ENCODE results near the gene MAPRE2.

Gene MAPRE2

DNA sequence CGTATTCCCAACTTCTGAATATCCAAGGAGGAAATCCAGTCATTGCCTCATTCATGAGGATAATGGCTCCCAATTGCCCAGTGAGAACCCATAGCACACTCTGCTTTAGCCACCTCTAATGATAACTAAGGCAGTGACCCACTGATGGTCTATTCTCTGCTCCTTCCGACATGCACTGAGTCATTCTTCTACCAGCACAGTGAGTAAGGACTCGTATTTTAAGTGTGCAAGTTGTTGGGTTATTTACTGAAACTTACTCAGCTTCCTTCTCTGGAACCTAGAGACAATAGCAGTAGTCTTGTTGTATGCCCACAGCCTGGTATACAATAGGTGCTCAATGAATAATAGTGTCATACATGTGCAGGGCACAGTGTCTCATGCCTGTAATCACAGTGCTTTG, 118.6 kb downstream of the MAPRE2 start:
- no peaks in the 10 kb centered on the region for H3K36me3 ChIP-seq (ENCODE audit: insufficient read depth, low read length)
- no peaks in the 10 kb centered on the region for H3K9me3 ChIP-seq (ENCODE audit: low read length)
- H3K79me2 ChIP-seq (ENCODE audit: insufficient read depth, low read length) = no peaks in the 10 kb centered on the region
- H3K9ac ChIP-seq (ENCODE audit: low read length) = no peak overlapping the region
- H3K4me1 ChIP-seq (ENCODE audit: insufficient read depth, low read length, severe bottlenecking) = peaks cover 14% of the 10 kb centered on the region
- no peak for TF ChIP-seq EZH2 (IDR thresholded peaks at IDR 0.05; ENCODE audit: borderline replicate concordance, low read length)
- TF ChIP-seq, protein P1, sequence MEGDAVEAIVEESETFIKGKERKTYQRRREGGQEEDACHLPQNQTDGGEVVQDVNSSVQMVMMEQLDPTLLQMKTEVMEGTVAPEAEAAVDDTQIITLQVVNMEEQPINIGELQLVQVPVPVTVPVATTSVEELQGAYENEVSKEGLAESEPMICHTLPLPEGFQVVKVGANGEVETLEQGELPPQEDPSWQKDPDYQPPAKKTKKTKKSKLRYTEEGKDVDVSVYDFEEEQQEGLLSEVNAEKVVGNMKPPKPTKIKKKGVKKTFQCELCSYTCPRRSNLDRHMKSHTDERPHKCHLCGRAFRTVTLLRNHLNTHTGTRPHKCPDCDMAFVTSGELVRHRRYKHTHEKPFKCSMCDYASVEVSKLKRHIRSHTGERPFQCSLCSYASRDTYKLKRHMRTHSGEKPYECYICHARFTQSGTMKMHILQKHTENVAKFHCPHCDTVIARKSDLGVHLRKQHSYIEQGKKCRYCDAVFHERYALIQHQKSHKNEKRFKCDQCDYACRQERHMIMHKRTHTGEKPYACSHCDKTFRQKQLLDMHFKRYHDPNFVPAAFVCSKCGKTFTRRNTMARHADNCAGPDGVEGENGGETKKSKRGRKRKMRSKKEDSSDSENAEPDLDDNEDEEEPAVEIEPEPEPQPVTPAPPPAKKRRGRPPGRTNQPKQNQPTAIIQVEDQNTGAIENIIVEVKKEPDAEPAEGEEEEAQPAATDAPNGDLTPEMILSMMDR (IDR thresholded peaks at IDR 0.05; ENCODE audit: low read length) = no peak
- no peaks in the 10 kb centered on the region for H4K20me1 ChIP-seq (ENCODE audit: insufficient read depth, low read length)
- H3K27me3 ChIP-seq (ENCODE audit: insufficient read depth, low read length) = no peaks in the 10 kb centered on the region
- H3K27ac ChIP-seq (ENCODE audit: low read depth, low read length, poor library complexity, severe bottlenecking) = no peak overlapping the region
- no peaks in the 10 kb centered on the region for H3K9me2 ChIP-seq (ENCODE audit: low read depth, low read length)
- H3K4me3 ChIP-seq (ENCODE audit: low read depth, low read length, poor library complexity, severe bottlenecking) = no peak overlapping the region
- no peaks in the 10 kb centered on the region for H3F3A ChIP-seq (ENCODE audit: insufficient read depth, low read length)
- H3K4me2 ChIP-seq (ENCODE audit: low read length) = no peak overlapping the region
- H2AFZ ChIP-seq (ENCODE audit: low read length) = no peak overlapping the region

DNA sequence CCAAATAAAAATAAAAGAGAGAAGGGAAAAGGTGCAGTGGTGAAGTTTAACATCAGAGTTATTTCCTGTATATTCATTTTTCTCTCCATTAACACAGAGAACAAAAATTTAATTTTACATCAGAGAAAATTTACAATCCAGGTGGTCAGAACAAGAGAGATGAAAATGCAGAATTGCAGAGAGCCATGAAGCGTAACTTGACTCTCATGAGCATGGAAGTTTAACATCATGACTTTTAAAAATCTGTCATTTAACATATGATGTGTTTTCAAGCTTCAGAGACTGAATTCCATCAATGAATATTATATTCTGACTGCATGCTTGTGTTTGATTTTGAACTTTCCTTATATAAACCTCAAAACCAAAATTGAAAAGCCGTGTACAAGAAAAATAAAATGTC, 120.3 kb downstream of the MAPRE2 start:
- no peaks in the 10 kb centered on the region for H3K9me2 ChIP-seq (ENCODE audit: low read depth, low read length)
- no peak overlapping the region for H2AFZ ChIP-seq (ENCODE audit: low read length)
- no peak overlapping the region for H3K9ac ChIP-seq (ENCODE audit: low read length)
- no peaks in the 10 kb centered on the region for H3F3A ChIP-seq (ENCODE audit: insufficient read depth, low read length)
- no peak overlapping the region for H3K4me3 ChIP-seq (ENCODE audit: low read depth, low read length, poor library complexity, severe bottlenecking)
- no peak overlapping the region for H3K27ac ChIP-seq (ENCODE audit: low read depth, low read length, poor library complexity, severe bottlenecking)
- H3K36me3 ChIP-seq (ENCODE audit: insufficient read depth, low read length) = no peaks in the 10 kb centered on the region
- H3K9me3 ChIP-seq (ENCODE audit: low read length) = no peaks in the 10 kb centered on the region
- H3K79me2 ChIP-seq (ENCODE audit: insufficient read depth, low read length) = no peaks in the 10 kb centered on the region
- no peaks in the 10 kb centered on the region for H4K20me1 ChIP-seq (ENCODE audit: insufficient read depth, low read length)
- TF ChIP-seq EZH2 (IDR thresholded peaks at IDR 0.05; ENCODE audit: borderline replicate concordance, low read length) = no peak
- TF ChIP-seq, protein P1 (IDR thresholded peaks at IDR 0.05; ENCODE audit: low read length) = no peak
- H3K4me2 ChIP-seq (ENCODE audit: low read length) = no peak overlapping the region
- peaks cover 14% of the 10 kb centered on the region for H3K4me1 ChIP-seq (ENCODE audit: insufficient read depth, low read length, severe bottlenecking)
- H3K27me3 ChIP-seq (ENCODE audit: insufficient read depth, low read length) = no peaks in the 10 kb centered on the region

DNA sequence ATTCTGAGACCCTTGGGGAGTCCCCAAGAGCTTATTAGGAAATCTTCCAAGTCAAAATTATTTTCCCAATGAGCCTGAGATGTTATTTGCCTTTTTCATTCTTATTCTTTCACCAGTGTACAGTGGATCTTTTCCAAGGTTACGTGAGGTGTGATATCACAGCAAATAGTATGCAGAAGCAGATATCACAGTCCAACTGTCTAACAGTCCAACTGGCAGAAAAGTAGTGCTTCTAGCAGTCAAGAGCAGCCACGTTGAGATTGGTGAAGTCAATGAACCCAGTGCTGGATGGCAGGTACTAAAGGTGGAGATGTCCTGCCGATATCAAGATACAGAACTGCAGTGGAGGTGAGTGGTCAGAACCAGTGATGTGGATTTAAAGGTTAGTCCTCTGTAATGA, 120.7 kb downstream of the MAPRE2 start:
- Histone ChIP-seq H3K27ac (ENCODE audit: low read depth, low read length, poor library complexity, severe bottlenecking) (no peak overlapping the region), H3K4me1 (ENCODE audit: insufficient read depth, low read length, severe bottlenecking) (peaks cover 14% of the 10 kb centered on the region), H3K9me3 (ENCODE audit: low read length) (no peaks in the 10 kb centered on the region), H3K9ac (ENCODE audit: low read length) (no peak overlapping the region), H3K79me2 (ENCODE audit: insufficient read depth, low read length) (no peaks in the 10 kb centered on the region), H3K4me3 (ENCODE audit: low read depth, low read length, poor library complexity, severe bottlenecking) (no peak overlapping the region), H3F3A (ENCODE audit: insufficient read depth, low read length) (no peaks in the 10 kb centered on the region), H4K20me1 (ENCODE audit: insufficient read depth, low read length) (no peaks in the 10 kb centered on the region), H3K4me2 (ENCODE audit: low read length) (no peak overlapping the region), H3K27me3 (ENCODE audit: insufficient read depth, low read length) (no peaks in the 10 kb centered on the region), H3K36me3 (ENCODE audit: insufficient read depth, low read length) (no peaks in the 10 kb centered on the region), H3K9me2 (ENCODE audit: low read depth, low read length) (no peaks in the 10 kb centered on the region), H2AFZ (ENCODE audit: low read length) (no peak overlapping the region)
- TF ChIP-seq, protein P1 (IDR thresholded peaks at IDR 0.05; ENCODE audit: low read length) = no peak
- no peak for TF ChIP-seq EZH2 (IDR thresholded peaks at IDR 0.05; ENCODE audit: borderline replicate concordance, low read length)

Data from OCI-LY1 (cell line).